ENCODE measurements around the gene ACP7. TPM values are rescaled to one million over a fixed set of nuclear protein-coding genes. Genes with fewer than 3 reads are reported as not detected.

The ACP7 gene
- total and polyA plus RNA-seq, 10 of the 15 experiments (the other 5 are each of a cell fraction or from before 2014, with no cell fraction given) = not detected

- TF ChIP-seq ZBTB11 (CRISPR knock-in tag; IDR thresholded peaks at IDR 0.05) (no peak), E4F1 (IDR thresholded peaks at IDR 0.05; ENCODE audit: borderline replicate concordance, partially characterized antibody) (no peak), POLR2AphosphoS2 (IDR thresholded peaks at IDR 0.05; ENCODE audit: low read depth, low read length) (no peak), EP300 (IDR thresholded peaks at IDR 0.05; ENCODE audit: borderline replicate concordance in 1 of 2, control insufficient read depth in 1 of 2, low read depth in 2 of 2, low read length in 2 of 2) (no peak), TAF1 (IDR thresholded peaks at IDR 0.05; ENCODE audit: borderline replicate concordance, low read depth, low read length) (no peak), ZZZ3 (IDR thresholded peaks at IDR 0.05; ENCODE audit: control insufficient read depth, insufficient read length, low read depth) (no peak), HDGF (IDR thresholded peaks at IDR 0.05) (no peak), JUNB (IDR thresholded peaks at IDR 0.05) (no peak), ZBTB4 (CRISPR knock-in tag; IDR thresholded peaks at IDR 0.05) (no peak), ZNF592 (IDR thresholded peaks at IDR 0.05) (no peak), SP1 (IDR thresholded peaks at IDR 0.05; ENCODE audit: low read depth, low read length) (no peak), SUPT20H (IDR thresholded peaks at IDR 0.05; ENCODE audit: borderline replicate concordance, control insufficient read depth, low read depth, low read length) (no peak)
Observed at GRCh38 chr19:39131255-39131755, 47.1 kb downstream of the ACP7 start (continued).
